ENCODE data around the gene ARF3.

ARF3 gene

DNA sequence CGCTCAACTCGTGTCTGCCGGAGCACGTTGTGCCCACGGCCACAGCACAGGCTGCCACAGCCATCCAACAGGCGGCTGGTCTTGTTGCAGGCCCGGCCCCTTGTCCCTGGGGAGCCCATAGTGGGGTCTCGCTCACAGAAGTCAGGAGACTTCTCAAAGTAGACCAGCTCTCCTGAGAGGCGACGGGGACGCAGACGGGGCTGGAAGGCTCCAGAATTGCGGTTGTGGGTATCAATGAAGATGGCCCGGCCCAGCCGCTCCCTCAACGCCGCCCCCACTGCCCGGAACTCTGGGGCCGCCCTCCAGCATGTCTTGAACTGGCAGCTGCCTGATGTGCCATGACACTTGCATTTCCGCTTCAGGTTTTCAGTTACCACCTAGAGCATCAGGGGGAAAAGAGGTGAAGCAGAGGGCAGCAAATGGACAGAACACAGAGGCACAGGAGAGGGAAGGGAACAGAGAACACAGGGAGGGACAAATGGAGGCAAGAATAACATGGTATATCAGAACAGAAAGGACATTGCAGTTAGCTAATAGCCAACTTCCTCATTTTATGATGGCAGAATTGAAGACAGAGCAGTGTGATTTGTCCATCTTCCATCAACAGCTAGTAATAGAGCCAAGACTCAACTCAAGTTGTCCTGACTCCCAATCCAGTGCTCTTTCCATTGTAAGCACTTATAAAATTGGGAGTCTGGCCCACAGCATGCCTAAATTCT lies 9.0 kb upstream of the ARF3 start:
- no peak for DNase-seq (ENCODE audit: low read depth in 3 of 3)

DNA sequence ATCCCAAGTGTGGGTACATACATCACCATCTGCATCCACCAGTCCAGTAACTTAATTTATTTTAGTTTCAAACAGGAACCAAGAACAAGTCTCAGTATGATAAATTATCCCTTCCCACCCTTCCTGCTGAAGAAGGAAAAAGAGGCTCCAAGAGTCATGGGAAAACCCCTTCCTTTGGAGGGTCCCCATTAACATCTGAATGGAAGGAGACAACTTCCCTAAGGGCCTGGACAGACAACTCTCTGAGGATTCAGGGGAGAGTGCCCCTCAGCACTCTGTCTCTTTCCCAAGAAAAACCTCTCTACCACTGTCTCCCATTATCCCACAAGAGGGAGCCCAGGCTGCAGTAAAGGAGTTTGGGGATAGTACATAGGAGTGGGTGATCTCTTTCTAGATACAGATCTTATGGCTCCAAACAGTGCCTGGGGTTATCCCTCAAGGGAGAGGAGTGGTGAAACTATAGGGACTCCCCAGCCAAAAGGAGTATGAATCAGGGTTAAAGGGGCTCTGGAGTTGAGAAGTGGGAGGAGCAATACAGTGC lies 8.1 kb upstream of the ARF3 start:
- no peak for DNase-seq (ENCODE audit: low read depth in 3 of 3)

GRCh38 chr12:48961801-48962200 lies 4.5 kb upstream of the ARF3 start:
- no peak for DNase-seq (ENCODE audit: low read depth in 3 of 3)

GRCh38 chr12:48961331-48961730 lies 4.0 kb upstream of the ARF3 start:
- DNase-seq (ENCODE audit: low read depth in 3 of 3), result no peak

- no peak for DNase-seq (ENCODE audit: low read depth in 3 of 3)
Observed at GRCh38 chr12:48960834-48961233, 3.5 kb upstream of the ARF3 start.

- no peak for DNase-seq (ENCODE audit: low read depth in 3 of 3)
Observed at GRCh38 chr12:48958049-48958388, 732 bp upstream of the ARF3 start.

- no peak for DNase-seq (ENCODE audit: low read depth in 3 of 3)
Observed at GRCh38 chr12:48956279-48957140, 777 bp downstream of the ARF3 start.

DNA sequence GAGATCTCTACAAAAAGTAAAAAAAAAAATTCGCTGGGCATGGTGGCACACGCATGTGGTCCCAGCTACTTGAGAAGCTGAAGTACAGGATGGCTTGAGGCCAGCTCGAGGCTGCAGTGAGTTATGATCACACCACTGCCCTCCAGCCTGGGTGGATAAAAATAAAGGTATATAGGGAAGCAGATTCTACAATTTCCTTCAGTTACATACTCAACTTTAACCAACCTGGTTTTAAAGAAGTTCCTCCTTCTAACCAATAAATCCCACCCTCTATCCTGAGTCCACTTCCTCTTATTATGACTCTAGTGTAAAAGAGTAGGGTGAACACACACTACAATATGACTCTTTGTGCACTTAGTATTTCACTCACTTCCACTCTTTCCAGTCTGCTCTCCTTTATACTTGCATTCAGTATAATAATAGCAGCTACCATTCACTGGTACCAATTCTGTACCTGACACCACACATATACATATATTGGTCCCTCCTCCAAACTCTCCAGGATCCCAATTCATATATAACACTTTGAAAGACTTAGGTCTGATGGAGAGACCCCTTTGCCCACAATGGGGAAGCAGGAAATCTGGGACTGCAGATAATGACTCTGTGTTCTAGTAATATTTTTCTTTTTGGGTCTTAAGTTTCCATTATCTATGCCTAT lies 2.3 kb downstream of the ARF3 start:
- no peak for DNase-seq (ENCODE audit: low read depth in 3 of 3)

- no peak for DNase-seq (ENCODE audit: low read depth in 3 of 3)
Observed at GRCh38 chr12:48954061-48954460, 3.2 kb downstream of the ARF3 start.

GRCh38 chr12:48952691-48953090 lies 4.6 kb downstream of the ARF3 start:
- no peak for DNase-seq (ENCODE audit: low read depth in 3 of 3)

DNA sequence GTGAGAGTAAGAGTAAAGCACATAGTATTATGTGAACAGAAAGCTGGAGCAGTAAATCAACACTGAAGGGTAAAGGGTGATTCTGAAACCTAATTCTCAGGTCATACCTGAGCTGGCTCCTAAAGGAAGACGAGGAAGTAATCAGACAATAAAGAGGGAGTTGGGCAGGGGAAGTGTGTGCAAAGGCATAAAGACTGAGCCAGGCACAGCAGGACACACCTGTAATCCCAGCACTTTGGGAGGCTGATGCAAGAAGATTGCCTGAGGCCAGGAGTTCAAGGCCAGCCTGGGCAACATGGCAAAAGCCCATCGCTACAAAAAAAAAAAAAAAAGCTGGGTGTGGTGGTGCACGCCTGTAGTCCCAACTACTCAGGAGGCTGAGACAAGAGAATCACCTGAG lies 9.6 kb downstream of the ARF3 start:
- no peak for DNase-seq (ENCODE audit: low read depth in 3 of 3)

DNA sequence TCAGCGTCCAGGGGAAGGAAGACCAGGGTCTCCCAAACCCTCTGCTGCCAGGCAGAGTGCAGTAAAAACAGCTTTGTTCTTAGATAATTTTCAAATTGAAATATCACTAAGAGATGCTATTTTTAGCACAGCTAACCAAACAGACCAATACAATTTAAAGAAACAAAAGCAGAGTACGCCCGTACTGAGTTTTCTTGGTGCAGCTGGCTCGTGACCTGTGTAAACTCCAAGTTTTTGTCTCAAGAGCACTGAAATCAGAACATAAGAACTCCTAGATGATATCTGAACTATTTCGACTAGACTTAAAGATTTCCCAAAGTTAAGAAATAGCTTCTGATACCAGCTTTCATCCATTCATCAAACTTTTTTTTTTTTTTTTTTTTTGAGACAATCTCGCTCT lies 10.3 kb downstream of the ARF3 start:
- DNase-seq (ENCODE audit: low read depth in 3 of 3), result no peak

DNA sequence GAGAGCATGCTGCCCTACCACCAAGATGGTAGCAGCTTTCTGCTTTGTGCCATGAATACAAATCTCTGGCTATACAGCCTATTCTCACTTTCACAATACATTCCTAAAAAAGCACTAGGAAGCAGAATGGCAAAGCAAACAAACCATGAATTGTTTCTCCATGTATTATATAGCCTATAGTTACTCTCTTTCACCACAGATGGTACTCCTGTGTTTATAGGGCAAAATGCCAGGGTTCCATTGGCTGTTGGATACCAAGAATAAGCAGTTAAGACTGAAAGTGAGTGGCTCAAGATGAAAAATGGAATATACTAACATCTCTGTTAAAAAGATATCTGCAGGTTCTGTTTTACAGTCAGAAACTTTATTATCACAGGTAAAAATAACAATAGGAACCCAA lies 11.1 kb downstream of the ARF3 start:
- DNase-seq (ENCODE audit: low read depth in 3 of 3), result no peak

- DNase-seq (ENCODE audit: low read depth in 3 of 3), result no peak
Observed at GRCh38 chr12:48943221-48943620, 14.1 kb downstream of the ARF3 start.

- no peak for DNase-seq (ENCODE audit: low read depth in 3 of 3)
Observed at GRCh38 chr12:48940181-48940580, 17.1 kb downstream of the ARF3 start.

- no peak for DNase-seq (ENCODE audit: low read depth in 3 of 3)
Observed at GRCh38 chr12:48938805-48939204, 18.5 kb downstream of the ARF3 start.

GRCh38 chr12:48937170-48937569 lies 20.1 kb downstream of the ARF3 start:
- DNase-seq (ENCODE audit: low read depth in 3 of 3), result no peak

- DNase-seq (ENCODE audit: low read depth in 3 of 3), result peak; percentile 69 to 75 (median 70)
Observed at GRCh38 chr12:48936379-48936979, 20.8 kb downstream of the ARF3 start.

DNA sequence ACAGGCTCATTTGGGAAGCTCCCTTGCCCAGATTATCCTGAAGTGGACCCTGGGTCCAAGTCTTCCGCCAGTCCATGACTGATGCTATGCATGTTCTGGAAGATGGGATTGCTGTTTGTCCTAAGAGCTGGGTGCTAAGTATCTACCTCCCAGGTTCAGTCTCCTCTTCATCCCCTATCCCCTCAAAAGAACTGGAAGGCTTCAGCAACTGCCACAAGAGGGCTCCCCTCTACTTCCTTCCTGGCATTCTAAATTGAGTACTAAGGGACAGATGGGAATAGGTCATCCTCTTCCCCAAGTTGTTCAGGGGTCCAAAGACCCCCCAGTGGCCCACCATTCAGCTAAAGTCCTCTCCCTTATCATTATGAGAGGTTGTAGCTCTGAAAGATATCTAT lies 23.0 kb downstream of the ARF3 start:
- no peak for DNase-seq (ENCODE audit: low read depth in 3 of 3)

DNA sequence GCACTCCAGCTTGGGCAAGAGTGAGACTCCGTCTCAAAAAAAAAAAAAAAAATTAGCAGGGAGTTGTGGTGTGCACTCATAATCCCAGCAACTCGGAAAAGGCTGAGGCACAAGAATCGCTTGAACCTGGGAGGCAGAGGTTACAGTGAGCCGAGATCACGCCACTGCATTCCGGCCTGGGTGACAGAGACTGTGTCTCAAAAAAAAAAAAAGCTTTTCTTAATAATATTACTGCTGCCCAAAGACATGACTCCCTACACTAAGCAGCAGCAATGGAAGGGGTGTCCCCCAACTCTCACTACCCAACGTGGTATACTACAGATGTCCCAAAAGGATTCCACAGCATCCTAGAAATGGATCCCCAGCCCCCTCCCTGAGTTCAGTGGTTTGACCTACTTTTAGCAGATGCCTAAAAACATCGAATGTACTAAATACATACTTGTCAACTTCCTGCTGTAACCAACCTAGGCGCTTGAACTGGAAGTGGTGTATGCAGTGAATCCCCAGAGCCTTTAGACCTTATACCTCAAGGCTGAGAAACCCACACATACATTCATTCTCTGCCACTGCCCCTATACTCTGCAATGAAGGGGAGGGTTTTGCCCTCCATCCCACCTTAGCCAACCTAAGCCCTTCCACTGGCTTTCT lies 23.5 kb downstream of the ARF3 start:
- no peak for DNase-seq (ENCODE audit: low read depth in 3 of 3)

DNA sequence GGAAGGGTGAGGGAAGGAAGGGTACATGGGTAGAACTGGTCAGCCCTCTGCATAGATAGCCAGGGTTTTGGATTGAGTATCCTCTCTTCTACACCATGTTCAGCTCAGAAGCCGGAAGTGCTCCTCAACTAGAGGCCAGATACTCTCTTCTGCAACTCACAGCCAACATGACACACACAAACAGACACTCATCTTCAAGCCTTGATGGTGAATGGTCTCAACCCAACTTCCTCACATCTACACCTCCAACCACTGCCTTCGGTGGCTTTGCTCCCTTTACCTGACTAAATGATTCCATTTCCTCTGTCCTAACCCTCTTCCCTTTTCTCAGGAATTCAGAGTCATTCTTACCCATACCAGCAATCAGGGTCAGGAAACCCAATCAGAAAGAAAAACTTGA lies 24.4 kb downstream of the ARF3 start:
- DNase-seq (ENCODE audit: low read depth in 3 of 3), result no peak

DNA sequence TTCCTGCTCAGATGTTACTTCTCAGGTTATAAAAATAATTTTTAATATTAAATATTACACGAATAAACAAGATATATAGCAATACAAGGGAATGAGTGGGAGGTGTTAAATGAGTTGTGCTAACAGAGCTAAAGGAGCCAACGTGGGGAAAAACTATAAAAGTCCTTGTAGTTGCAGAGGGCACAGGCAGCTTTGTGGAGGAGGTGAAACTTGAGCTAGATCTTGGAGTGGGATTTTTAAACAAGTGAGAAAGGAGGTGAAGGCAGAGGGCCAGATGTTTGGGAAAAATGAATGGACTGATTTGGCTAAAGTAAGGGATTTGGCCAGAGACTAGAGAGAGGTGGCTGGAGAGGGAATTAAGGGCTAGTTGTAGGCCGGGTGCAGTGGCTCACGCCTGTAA lies 26.8 kb downstream of the ARF3 start:
- no peak for DNase-seq (ENCODE audit: low read depth in 3 of 3)
